HepG2 (cell line): Measurements from ENCODE around the gene DYNLL2. TPM values are rescaled to one million over a fixed set of nuclear protein-coding genes. Genes with fewer than 3 reads are reported as not detected.

ENCODE experiments used
- BHLHE40 ChIP-seq: IDR thresholded peaks from 2 replicates; pipeline ENCODE4 v1.6.1; 2011; ENCODE audit warnings: low read length, improper control_type of control experiment
- CEBPG ChIP-seq: IDR thresholded peaks from 2 replicates; pipeline ENCODE4 v1.6.1; 2016
- EEA1 ChIP-seq: sonication (generic); formaldehyde crosslinking; IDR thresholded peaks from 2 replicates; pipeline ENCODE4 v1.5.1; 2020; ENCODE audit warnings: mild to moderate bottlenecking, missing genetic modification reagents, borderline replicate concordance
- GATAD2A ChIP-seq: IDR thresholded peaks from 2 replicates; pipeline ENCODE4 v1.6.1; 2016
- MBNL3 ChIP-seq: fragments of 250-450 bp; sonication (Bioruptor Pico); conservative IDR thresholded peaks from 2 replicates; pipeline ENCODE4 v1.8.0; 2022; ENCODE audit warnings: mild to moderate bottlenecking, inconsistent platforms
- MIER2 ChIP-seq: IDR thresholded peaks from 2 replicates; pipeline ENCODE4 v1.6.1; 2016; ENCODE audit warnings: missing biosample characterization, missing genetic modification reagents
- MYNN ChIP-seq: sonication (generic); formaldehyde crosslinking; IDR thresholded peaks from 2 replicates; pipeline ENCODE4 v1.4.0; 2020; ENCODE audit warnings: mild to moderate bottlenecking, low read depth, missing genetic modification reagents
- REPIN1 ChIP-seq: sonication (generic); formaldehyde crosslinking; IDR thresholded peaks from 2 replicates; pipeline ENCODE4 v1.8.0; 2022; ENCODE audit warnings: missing genetic modification reagents, low read depth, mild to moderate bottlenecking, borderline replicate concordance
- SMAD3 ChIP-seq: sonication (generic); formaldehyde crosslinking; IDR thresholded peaks from 2 replicates; pipeline ENCODE4 v1.4.0; 2020; ENCODE audit warnings: missing genetic modification reagents
- SMC3 ChIP-seq: IDR thresholded peaks from 2 replicates; pipeline ENCODE4 v1.6.1; 2011; ENCODE audit warnings: low read length, improper control_type of control experiment
- SP2 ChIP-seq: sonication (generic); formaldehyde crosslinking; IDR thresholded peaks from 2 replicates; pipeline ENCODE4 v1.5.1; 2020; ENCODE audit warnings: mild to moderate bottlenecking, missing genetic modification reagents
- STAG1 ChIP-seq: sonication (generic); formaldehyde crosslinking; IDR thresholded peaks from 2 replicates; pipeline ENCODE4 v1.4.0; 2020; ENCODE audit warnings: missing genetic modification reagents
- ZNF24 ChIP-seq: fragments of 450-650 bp; IDR thresholded peaks from 2 replicates; pipeline ENCODE4 v1.6.1; 2017; ENCODE audit warnings: antibody characterized with exemption, mild to moderate bottlenecking
- ZNF44 ChIP-seq: sonication (generic); formaldehyde crosslinking; IDR thresholded peaks from 2 replicates; pipeline ENCODE4 v1.5.1; 2020; ENCODE audit warnings: mild to moderate bottlenecking, missing genetic modification reagents
- ZNF543 ChIP-seq: sonication (generic); formaldehyde crosslinking; IDR thresholded peaks from 2 replicates; pipeline ENCODE4 v1.4.0; 2020; ENCODE audit warnings: mild to moderate bottlenecking, missing genetic modification reagents
- ZNF672 ChIP-seq: sonication (generic); formaldehyde crosslinking; IDR thresholded peaks from 2 replicates; pipeline ENCODE4 v1.8.1; 2022; ENCODE audit warnings: missing genetic modification reagents
- polyA plus RNA-seq, 8 experiments: library from polyadenylated mRNA; depleted of rRNA in 3 of 8; stranded (reverse) in 7 of 8; unstranded in 1 of 8; fragments of >200 nt; fragmentation: Illumina TruSeq in 4 of 8; extraction: Trizol in 4 of 8; gene quantifications; 2 replicates each; pipeline versions ENCODE4 v1.2.1 to v1.2.3, GENCODE V29; 2011 to 2016; ENCODE audit warnings: low read depth in 4 of 8, missing spikeins in 1 of 8, mixed read lengths in 1 of 8; ENCODE audit not compliant: insufficient read depth in 1 of 8
- total RNA-seq, 5 experiments: library from RNA; depleted of rRNA; stranded (reverse); fragments of >200 nt; fragmentation: Illumina TruSeq; extraction: Trizol; gene quantifications; 2 replicates each; pipeline ENCODE4 v1.2.3, GENCODE V29; 2016; ENCODE audit warnings: low read depth in 1 of 5
- TF ChIP-seq, protein P1 (sequence below): IDR thresholded peaks from 2 replicates; pipeline ENCODE4 v1.4.0; 2020; ENCODE audit warnings: mild to moderate bottlenecking, missing genetic modification reagents
- TF ChIP-seq, protein P2 (sequence below): sonication (generic); formaldehyde crosslinking; IDR thresholded peaks from 2 replicates; pipeline ENCODE4 v1.4.0; 2020; ENCODE audit warnings: missing genetic modification reagents
- TF ChIP-seq, protein P3 (sequence below): sonication (generic); formaldehyde crosslinking; IDR thresholded peaks from 2 replicates; pipeline ENCODE4 v1.4.0; 2020; ENCODE audit warnings: missing genetic modification reagents
- TF ChIP-seq, protein P4 (sequence below): sonication (generic); formaldehyde crosslinking; IDR thresholded peaks from 2 replicates; pipeline ENCODE4 v1.8.0; 2022; ENCODE audit warnings: missing genetic modification reagents, mild to moderate bottlenecking, moderate library complexity, borderline replicate concordance

Gene DYNLL2
- total and polyA plus RNA-seq, 2 of the 13 experiments (the other 11 are each of a cell fraction or from before 2014, with no cell fraction given): 9.5 to 29.0 TPM

DNA sequence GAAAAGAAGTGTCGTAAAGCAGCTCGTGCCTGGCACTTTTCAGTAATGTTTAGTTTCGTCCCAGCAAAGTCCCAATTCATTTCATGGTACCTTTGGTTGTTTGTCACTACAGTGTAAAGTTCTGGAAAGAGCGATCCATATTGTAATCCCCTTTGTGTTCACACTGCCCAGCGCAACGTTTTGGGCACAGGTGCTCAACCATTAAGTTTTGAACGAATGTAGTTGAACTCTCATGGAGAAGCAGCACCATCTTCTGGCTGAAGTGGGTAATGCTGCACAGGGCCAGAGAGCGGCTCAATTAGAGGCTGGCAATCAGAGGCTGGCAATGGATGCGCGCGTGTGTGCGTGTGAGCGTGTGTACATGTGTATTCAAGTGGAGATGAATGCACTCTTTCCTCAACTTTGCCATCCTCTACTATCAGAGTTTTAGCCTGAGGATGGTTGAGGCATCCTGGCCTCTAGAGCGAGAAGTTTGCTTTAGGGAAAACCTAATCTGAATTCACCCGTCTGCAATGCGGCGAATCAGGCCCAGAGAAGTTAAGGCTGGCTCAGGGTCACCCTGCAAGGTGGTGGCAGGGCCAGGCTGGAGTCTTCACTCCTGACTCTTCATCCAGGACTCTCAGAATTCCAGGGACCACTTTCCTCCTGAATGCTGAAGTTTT is 29.9 kb downstream of the DYNLL2 start (continued):
- TF ChIP-seq, protein P1, sequence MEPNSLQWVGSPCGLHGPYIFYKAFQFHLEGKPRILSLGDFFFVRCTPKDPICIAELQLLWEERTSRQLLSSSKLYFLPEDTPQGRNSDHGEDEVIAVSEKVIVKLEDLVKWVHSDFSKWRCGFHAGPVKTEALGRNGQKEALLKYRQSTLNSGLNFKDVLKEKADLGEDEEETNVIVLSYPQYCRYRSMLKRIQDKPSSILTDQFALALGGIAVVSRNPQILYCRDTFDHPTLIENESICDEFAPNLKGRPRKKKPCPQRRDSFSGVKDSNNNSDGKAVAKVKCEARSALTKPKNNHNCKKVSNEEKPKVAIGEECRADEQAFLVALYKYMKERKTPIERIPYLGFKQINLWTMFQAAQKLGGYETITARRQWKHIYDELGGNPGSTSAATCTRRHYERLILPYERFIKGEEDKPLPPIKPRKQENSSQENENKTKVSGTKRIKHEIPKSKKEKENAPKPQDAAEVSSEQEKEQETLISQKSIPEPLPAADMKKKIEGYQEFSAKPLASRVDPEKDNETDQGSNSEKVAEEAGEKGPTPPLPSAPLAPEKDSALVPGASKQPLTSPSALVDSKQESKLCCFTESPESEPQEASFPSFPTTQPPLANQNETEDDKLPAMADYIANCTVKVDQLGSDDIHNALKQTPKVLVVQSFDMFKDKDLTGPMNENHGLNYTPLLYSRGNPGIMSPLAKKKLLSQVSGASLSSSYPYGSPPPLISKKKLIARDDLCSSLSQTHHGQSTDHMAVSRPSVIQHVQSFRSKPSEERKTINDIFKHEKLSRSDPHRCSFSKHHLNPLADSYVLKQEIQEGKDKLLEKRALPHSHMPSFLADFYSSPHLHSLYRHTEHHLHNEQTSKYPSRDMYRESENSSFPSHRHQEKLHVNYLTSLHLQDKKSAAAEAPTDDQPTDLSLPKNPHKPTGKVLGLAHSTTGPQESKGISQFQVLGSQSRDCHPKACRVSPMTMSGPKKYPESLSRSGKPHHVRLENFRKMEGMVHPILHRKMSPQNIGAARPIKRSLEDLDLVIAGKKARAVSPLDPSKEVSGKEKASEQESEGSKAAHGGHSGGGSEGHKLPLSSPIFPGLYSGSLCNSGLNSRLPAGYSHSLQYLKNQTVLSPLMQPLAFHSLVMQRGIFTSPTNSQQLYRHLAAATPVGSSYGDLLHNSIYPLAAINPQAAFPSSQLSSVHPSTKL: peak; percentile 20; the same call in 1 of the 2 replicates
- TF ChIP-seq SMC3 (peak; percentile 93), CEBPG (CRISPR knock-in tag) (0 out of 2 replicates have a peak, but pooled peaks have one; percentile 15), ZNF44 (no peak), EEA1 (CRISPR knock-in tag) (no peak), STAG1 (peak; percentile 99), SMAD3 (CRISPR knock-in tag) (peak; percentile 69; the same call in 1 of the 2 replicates), ZNF543 (0 out of 2 replicates have a peak, but pooled peaks have one; percentile 31), SP2 (CRISPR knock-in tag) (no peak), BHLHE40 (0 out of 2 replicates have a peak, but pooled peaks have one; percentile 47), MIER2 (CRISPR knock-in tag) (peak; percentile 86; the same call in 1 of the 2 replicates), ZNF672 (CRISPR knock-in tag) (no peak), ZNF24 (0 out of 2 replicates have a peak, but pooled peaks have one; percentile 38), GATAD2A (peak; percentile 48; the same call in 1 of the 2 replicates), MYNN (no peak), REPIN1 (0 out of 2 replicates have a peak, but pooled peaks have one; percentile 30), MBNL3 (no peak)
- TF ChIP-seq, protein P2, sequence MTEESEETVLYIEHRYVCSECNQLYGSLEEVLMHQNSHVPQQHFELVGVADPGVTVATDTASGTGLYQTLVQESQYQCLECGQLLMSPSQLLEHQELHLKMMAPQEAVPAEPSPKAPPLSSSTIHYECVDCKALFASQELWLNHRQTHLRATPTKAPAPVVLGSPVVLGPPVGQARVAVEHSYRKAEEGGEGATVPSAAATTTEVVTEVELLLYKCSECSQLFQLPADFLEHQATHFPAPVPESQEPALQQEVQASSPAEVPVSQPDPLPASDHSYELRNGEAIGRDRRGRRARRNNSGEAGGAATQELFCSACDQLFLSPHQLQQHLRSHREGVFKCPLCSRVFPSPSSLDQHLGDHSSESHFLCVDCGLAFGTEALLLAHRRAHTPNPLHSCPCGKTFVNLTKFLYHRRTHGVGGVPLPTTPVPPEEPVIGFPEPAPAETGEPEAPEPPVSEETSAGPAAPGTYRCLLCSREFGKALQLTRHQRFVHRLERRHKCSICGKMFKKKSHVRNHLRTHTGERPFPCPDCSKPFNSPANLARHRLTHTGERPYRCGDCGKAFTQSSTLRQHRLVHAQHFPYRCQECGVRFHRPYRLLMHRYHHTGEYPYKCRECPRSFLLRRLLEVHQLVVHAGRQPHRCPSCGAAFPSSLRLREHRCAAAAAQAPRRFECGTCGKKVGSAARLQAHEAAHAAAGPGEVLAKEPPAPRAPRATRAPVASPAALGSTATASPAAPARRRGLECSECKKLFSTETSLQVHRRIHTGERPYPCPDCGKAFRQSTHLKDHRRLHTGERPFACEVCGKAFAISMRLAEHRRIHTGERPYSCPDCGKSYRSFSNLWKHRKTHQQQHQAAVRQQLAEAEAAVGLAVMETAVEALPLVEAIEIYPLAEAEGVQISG (CRISPR knock-in tag): 0 out of 2 replicates have a peak, but pooled peaks have one; percentile 21
- TF ChIP-seq, protein P3, sequence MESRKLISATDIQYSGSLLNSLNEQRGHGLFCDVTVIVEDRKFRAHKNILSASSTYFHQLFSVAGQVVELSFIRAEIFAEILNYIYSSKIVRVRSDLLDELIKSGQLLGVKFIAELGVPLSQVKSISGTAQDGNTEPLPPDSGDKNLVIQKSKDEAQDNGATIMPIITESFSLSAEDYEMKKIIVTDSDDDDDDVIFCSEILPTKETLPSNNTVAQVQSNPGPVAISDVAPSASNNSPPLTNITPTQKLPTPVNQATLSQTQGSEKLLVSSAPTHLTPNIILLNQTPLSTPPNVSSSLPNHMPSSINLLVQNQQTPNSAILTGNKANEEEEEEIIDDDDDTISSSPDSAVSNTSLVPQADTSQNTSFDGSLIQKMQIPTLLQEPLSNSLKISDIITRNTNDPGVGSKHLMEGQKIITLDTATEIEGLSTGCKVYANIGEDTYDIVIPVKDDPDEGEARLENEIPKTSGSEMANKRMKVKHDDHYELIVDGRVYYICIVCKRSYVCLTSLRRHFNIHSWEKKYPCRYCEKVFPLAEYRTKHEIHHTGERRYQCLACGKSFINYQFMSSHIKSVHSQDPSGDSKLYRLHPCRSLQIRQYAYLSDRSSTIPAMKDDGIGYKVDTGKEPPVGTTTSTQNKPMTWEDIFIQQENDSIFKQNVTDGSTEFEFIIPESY (CRISPR knock-in tag): peak; percentile 41; the same call in 1 of the 2 replicates
- TF ChIP-seq, protein P4, sequence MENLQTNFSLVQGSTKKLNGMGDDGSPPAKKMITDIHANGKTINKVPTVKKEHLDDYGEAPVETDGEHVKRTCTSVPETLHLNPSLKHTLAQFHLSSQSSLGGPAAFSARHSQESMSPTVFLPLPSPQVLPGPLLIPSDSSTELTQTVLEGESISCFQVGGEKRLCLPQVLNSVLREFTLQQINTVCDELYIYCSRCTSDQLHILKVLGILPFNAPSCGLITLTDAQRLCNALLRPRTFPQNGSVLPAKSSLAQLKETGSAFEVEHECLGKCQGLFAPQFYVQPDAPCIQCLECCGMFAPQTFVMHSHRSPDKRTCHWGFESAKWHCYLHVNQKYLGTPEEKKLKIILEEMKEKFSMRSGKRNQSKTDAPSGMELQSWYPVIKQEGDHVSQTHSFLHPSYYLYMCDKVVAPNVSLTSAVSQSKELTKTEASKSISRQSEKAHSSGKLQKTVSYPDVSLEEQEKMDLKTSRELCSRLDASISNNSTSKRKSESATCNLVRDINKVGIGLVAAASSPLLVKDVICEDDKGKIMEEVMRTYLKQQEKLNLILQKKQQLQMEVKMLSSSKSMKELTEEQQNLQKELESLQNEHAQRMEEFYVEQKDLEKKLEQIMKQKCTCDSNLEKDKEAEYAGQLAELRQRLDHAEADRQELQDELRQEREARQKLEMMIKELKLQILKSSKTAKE: no peak
